IPS-18c (cell line): ENCODE results near the gene RASA4B.
"Not testable (repeated sequence)": the region's sequence is repeated elsewhere in the genome, so short reads cannot be mapped to it uniquely, and the experiment has no call there.

ENCODE experiments used
- H3K4me3 ChIP-seq: 2 replicates; pipeline ENCODE4 v1.7.0; 2013; ENCODE audit warnings: low read depth, mild to moderate bottlenecking, low read length, moderate library complexity; ENCODE audit not compliant: insufficient read depth
- H3K9me3 ChIP-seq: one replicate; pipeline ENCODE4 v1.6.1; 2013; ENCODE audit warnings: mild to moderate bottlenecking, low read length, moderate library complexity; ENCODE audit not compliant: control insufficient read depth, insufficient read depth

Gene RASA4B

GRCh38 chr7:102514881-102515721 lies 2.5 kb downstream of the RASA4B start:
- H3K4me3 ChIP-seq, H3K9me3 ChIP-seq: not testable (repeated sequence)

DNA sequence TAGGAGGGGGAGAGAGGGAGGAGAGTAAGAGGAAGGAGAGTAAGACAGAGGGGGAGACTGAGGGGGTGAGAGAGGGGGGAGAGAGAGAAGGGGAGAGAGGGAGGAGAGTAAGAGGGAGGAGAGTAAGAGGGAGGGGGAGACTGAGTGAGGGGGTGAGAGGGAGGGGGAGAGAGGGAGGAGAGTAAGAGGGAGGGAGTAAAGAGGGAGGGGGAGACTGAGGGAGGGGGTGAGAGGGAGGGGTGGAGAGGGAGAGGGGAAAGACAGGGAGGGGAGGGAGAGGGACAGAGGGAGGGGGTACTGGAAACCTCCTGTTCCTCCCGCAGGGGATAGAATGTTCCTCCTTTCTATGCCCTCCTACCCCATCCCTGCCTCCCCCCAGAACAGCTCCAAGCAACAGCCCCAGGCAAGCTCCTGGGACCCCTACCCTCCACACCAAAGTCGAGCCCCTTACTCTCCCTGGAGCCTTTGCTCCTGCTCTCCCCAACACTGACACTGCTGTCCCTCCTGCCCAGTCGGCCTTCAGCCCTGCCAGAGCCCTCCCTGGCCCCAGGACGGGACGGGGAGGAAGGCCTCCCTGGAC lies 4.8 kb downstream of the RASA4B start:
- not testable (repeated sequence) for H3K4me3 ChIP-seq, H3K9me3 ChIP-seq

DNA sequence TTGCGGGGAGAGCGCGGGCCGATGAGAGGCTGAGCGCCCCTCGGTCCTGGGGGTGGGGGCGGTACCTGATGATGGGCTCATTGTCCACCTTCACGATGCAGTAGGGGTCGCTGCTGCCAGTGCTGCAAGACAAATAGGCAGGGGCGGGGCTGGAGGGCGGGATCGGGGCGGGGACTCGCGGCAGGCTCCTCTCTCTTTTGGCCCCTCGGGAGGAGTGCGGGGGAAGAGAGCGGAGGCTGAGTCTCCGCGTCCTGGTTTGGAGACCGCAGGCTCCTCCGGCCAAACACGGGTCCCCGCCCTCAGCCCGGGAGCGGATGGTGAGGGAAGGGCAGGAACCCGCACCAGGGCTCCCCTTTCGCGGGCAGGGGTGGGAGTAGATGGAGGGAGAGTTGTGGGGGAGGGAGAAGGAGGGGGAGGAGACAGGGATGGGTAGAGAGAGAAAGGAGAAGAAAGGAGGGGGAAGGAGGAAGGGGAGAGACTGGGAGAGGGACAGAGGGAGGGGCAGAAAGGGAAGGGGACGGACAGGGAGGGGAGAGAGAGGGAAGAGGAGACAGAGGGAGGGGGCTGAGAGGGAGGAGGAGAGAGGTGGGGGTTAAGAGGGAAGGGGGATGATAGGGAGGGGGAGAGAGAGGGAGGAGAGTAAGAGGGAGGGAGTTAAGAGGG lies 5.6 kb downstream of the RASA4B start:
- not testable (repeated sequence) for H3K9me3 ChIP-seq, H3K4me3 ChIP-seq

GRCh38 chr7:102510575-102510974 lies 7.0 kb downstream of the RASA4B start:
- H3K4me3 ChIP-seq, H3K9me3 ChIP-seq: not testable (repeated sequence)

- H3K4me3 ChIP-seq, H3K9me3 ChIP-seq: not testable (repeated sequence)
These were observed 10.0 kb downstream of the RASA4B start for GRCh38 chr7:102507410-102508088.

GRCh38 chr7:102505298-102506185 lies 12.0 kb downstream of the RASA4B start:
- H3K9me3 ChIP-seq, H3K4me3 ChIP-seq: not testable (repeated sequence)

- not testable (repeated sequence) for H3K9me3 ChIP-seq, H3K4me3 ChIP-seq
These were observed 14.4 kb downstream of the RASA4B start for GRCh38 chr7:102503141-102503540.

- not testable (repeated sequence) for H3K9me3 ChIP-seq, H3K4me3 ChIP-seq
These were observed 19.3 kb downstream of the RASA4B start for GRCh38 chr7:102498321-102498720.

GRCh38 chr7:102497308-102497707 lies 20.3 kb downstream of the RASA4B start:
- H3K4me3 ChIP-seq, H3K9me3 ChIP-seq: not testable (repeated sequence)

DNA sequence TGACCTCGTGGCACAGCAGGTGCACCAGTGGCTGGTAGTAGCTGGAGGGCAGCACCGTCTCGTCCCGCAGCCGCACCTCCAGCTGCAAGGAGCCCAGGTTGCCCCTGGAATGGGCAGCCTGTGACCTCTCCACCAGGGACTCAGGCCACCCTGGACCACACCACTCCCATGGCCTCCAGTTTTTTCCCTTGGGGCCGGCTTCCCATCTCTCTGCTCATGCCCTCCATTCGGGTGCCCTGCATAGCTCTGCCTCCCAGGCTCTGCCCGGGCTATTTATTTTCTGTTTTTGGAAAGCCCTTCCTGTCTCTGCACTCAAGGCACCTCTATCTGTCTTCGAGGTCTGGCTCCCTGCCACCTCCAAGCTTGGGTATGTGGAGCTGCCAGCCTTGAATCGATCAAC lies 20.7 kb downstream of the RASA4B start:
- not testable (repeated sequence) for H3K4me3 ChIP-seq, H3K9me3 ChIP-seq

GRCh38 chr7:102494473-102495149 lies 23.0 kb downstream of the RASA4B start:
- not testable (repeated sequence) for H3K4me3 ChIP-seq, H3K9me3 ChIP-seq

DNA sequence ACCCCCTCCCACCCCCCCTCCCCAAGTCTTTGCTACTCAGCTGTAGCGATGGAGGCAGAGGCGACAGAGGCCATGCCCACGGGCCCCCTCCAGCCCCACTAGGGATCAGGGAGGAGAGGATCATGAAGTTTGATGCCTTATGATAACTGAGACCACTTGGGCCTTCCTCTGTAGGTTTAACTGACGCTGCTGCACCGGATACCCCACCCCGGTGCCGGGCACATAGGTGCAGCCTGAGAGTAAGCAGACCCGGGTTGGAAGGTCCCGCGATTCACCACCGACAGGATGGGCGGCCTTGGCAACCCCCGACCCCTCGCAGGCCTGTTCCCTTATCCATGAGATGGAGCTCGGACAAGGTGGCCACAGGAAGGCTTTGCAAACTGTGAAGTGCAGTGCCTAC lies 23.6 kb downstream of the RASA4B start:
- not testable (repeated sequence) for H3K9me3 ChIP-seq, H3K4me3 ChIP-seq

GRCh38 chr7:102493220-102493935 lies 24.2 kb downstream of the RASA4B start:
- H3K9me3 ChIP-seq, H3K4me3 ChIP-seq: not testable (repeated sequence)

DNA sequence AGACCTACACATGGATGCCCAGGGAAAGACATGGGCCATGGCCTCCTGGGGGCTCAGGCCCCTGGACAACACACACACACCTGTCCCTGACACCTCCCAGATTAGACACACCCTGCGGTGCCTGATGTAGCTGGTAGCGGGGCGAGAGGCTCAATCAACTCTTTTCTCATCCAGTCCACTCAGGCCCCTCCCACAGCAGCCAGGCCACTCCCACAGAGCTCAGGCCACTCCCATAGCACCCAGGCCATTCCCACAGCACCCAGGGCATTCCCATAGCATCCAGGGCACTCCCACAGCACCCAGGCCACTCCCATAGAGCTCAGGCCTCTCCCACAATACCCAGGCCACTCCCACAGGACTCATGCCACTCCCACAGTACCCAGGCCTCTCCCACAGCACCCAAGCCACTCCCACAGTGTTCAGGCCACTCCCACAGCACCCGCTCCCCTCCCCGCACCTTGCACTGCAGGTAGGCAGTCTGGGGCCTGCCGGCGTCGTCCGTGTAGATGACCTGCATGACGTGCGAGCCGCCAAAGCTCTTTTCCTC lies 27.0 kb downstream of the RASA4B start:
- not testable (repeated sequence) for H3K4me3 ChIP-seq, H3K9me3 ChIP-seq

DNA sequence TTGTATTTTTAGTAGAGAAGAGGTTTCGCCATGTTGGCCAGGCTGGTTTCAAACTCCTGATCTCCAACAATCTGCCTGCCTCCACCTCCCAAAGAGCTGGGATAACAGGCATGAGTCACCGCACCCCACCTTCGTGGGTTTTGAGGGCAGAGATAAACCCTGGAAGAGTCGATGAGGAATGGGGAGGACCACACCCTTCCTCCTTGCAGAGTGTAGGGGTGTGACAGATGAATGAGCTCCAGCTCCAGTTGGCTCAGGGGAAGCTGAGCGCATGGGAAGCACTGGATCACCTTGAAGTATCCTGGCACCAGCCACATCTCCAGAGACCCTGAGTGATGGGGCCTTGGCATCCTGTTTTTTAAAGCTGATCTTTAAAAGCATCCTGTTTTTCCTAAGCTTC lies 33.3 kb downstream of the RASA4B start:
- H3K9me3 ChIP-seq, H3K4me3 ChIP-seq: not testable (repeated sequence)

DNA sequence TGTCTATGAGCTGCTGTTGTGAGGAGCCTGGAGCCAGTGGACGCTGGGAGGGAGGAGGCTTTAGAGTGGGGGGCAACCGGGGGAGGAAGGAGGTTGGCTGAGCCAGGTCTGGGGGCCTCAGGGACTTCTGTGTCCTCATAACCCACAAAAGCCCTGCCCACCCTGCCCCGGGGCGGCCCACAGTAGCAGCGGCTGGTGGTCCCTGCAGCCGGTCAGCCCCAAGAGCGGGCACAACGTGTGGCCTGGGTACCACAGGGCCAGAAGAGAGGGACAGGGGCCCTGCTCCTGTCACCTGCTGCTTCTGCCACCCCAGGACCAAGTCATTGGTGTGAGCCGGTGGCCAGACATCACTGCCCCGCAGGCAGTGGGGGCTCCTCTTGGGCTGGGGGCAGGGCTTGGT lies 35.6 kb downstream of the RASA4B start:
- not testable (repeated sequence) for H3K9me3 ChIP-seq, H3K4me3 ChIP-seq
